Activated CD4-positive, CD25-positive, alpha-beta regulatory T cell (primary cell): ENCODE results near the gene TMEM123.
"Not testable (repeated sequence)": the region's sequence is repeated elsewhere in the genome, so short reads cannot be mapped to it uniquely, and the experiment has no call there.

Experiments
- DNase-seq, 4 experiments: peaks; one replicate each; lab custom pipeline; 2025; lab: John Stamatoyannopoulos, UW

Gene TMEM123

DNA sequence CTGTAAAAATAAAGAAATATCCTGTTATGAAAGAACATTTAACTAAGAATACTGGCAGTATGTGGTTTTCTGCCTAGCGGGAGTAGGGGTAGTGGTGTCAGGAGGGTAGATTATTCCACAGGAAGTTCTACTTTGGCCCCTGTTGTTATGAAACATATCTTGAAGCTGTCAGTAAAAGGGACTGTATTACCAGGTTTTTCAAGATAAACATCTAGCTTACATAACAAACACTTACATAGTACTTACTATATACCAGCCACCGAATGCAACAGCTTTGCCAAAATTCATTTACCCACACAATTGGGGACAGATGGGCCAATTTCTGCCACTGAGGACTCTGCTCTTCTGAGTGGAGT, 3.7 kb downstream of the TMEM123 start:
- no peak for DNase-seq

DNA sequence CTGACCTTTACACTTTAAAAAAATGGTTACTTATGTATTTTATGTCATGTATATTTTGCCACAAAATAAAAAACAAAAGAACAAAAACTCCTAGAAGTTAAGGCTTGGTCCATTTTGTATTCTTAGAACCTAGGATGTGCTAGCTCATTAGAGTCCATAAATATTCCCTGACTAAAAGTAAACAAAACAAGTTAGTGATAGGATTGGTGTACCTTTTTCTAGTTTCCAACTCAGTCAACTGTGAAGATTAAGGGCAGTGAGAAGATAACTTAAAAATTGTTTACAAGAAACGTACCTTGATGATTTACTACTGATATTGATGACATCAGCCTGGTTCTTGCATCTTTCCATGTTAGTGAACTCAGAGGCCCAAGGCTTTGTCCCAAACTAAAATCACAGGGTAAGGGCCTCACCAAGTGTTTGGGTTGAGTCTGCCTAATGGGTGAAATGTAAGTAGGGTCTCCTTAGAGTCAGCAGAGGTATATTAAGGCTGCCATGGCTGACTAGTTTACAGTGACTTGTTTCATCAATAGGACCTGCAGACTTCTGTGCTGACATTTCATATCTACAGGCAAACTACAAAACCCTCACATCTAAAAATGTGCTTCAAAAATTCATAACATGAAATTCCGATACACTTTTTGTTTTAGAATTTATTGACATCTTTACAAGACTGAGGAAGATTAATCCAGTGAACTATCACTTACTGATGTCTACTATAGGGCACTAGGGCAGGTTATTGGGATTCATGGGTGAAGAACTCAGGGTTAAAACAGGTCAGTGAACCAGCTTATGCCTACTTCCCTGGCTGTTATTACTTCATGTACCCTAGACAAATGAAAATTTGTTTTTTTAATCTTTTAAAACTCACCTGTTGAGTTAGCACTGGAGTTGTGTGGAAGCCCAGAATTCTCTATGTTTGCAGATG, 4.4 kb downstream of the TMEM123 start:
- DNase-seq: no peak

DNA sequence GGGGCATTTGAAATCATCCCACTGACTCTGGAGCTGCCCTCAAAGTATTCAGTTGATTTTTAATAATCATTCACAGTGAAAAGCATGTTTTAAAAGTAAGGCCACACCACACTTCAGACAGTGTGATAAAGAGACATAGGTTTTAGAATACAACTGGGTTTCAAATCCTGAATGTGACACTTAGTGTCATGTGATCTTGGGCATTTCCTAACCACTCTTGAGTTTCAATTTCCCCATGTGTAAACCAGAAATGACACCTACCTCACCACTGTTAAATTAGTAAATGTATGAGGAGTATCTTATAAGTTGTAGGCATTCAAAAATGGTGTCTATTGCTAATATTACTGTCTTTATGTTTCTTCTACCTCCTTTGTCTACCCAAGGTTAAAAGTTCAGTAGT, 5.4 kb downstream of the TMEM123 start:
- DNase-seq: no peak

DNA sequence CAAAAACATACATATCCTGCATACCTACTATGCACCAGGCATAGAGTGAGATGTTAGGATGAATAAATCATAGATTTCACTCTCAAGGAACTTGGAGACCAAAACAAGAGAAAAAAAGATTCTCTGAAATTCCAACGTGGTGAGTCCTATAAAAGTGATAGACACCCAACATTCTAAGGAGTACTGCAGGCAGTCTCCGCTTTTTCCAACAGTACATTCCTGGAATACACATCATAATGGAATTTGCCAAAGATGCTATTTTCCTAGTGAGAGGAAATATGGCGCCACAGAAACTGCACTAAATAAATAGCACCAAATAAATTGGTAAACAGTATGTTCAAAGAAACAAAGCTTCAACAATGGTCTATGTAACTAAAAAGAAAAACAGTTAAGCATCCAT, 6.0 kb downstream of the TMEM123 start:
- DNase-seq: no peak

DNA sequence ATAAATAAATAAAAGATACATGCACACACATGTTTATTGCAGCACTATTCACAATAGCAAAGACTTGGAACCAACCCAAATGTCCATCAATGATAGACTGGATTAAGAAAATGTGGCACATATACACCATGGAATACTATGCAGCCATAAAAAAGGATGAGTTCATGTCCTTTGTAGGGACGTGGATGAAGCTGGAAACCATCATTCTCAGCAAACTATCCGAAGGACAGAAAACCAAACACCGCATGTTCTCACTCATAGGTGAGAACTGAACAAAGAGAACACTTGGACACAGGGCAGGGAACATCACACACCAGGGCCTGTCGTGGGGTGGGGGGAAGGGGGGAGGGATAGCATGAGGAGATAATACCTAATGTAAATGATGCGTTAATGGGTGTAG, 7.9 kb downstream of the TMEM123 start:
- not testable (repeated sequence) for DNase-seq

DNA sequence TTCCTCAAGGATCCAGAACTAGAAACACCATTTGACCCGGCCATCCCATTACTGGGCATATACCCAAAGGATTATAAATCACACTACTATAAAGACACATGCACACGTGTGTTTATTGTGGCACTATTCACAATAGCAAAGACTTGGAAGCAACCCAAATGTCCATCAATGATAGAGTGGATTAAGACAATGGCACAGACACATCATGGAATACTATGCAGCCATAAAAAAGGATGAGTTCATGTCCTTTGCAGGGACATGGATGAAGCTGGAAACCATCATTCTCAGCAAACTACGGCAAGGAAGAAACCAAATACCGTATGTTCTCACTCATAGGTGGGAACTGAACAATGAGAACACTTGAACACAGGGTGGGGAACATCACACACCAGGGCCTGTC, 8.4 kb downstream of the TMEM123 start:
- not testable (repeated sequence) for DNase-seq

DNA sequence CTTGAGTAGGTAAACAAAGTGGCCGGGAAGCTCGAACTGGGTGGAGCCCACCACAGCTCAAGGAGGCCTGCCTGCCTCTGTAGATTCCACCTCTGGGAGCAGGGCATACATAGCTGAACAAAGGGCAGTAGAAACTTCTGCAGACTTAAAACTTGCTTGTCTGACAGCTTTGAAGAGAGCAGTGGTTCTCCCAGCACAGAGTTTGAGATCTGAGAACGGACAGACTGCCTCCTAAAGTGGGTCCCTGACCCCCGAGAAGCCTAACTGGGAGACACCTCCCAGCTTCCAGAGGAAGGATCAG, 13.6 kb downstream of the TMEM123 start:
- not testable (repeated sequence) for DNase-seq

DNA sequence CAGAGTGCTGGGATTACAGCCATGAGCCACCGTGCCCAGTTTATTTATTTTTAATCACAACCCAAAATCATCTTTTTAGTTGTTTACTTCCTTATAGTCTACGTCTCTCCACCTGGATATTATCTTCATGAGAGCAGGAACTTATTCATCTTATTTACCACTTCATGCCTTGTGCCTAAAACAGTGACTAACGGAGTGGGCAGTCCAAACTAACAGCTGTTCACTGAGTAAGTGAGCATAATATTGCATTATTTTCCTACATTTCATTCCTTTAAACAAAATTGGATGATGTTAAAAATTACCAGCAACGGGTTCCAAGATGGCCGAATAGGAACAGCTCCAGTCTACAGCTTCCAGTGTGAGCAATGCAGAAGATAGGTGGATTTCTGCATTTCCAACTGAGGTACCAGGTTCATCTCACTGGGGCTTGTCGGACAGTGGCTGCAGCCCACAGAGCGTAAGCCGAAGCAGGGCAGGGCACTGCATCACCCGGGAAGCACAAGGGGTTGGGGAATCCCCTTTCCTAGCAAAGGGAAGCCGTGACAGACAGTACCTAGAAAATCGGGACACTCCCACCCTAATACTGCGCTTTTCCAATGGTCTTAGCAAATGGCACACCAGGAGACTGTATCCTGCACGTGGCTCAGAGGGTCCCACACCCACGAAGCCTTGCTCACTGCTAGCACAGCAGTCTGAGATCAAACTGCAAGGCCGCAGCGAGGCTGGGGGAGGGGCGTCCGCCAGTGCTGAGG, 14.1 kb downstream of the TMEM123 start:
- DNase-seq: no peak

DNA sequence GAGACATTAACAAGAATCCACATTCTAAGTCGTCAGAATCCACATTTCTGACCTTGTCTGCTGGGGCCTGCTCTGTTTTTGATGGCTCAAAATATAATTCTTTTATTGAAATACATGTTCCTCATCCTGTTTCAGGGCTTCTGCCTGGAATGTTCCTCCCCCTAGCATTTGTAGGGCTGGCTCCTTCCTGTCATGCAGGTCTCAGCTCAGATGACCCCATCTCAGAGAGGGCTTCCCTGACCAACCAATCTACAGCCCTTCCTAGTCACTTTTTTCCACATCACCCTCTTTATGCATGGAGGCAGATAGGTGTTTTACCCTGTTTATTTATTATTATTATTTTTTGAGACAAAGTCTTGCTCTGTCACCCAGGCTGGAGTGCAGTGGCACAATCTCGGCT, 14.8 kb downstream of the TMEM123 start:
- DNase-seq: no peak

DNA sequence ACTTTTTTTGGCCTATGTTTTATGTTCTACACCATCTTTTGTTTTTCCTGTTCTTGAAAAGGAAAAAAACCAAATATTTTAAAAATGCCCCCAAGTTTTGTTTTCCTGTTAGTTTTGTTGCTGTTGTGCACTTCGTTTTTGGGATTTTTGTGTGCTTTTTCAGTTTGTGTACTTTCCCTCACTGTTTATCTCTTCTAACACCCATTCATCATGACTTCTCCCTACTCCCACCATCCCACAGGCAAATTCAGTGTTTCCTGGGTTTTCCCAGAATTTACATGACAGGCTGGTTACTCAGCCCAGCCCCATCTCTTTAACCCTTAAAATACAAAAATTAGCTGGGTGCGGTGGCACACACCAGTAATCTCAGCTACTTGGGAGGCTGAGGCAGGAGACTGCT, 15.6 kb downstream of the TMEM123 start:
- DNase-seq: no peak

DNA sequence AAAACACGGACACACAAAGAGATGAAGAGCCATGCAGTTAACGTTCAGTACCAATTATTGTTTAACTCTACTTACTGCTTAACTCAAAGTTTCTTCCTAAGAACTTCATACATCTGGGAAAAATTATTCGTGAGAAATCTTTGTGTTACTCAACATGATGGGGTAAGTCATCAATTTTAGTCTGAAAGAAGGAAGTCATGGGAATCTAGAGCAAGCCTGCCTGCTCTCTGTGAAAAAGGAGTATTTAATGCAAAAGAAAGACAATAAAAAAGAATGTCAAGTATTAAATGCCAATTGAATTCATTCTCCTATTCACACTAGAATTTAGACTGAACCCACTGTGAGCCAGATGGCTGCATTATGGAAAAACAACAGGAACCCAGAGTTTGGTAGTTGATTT, 16.0 kb downstream of the TMEM123 start:
- no peak for DNase-seq

DNA sequence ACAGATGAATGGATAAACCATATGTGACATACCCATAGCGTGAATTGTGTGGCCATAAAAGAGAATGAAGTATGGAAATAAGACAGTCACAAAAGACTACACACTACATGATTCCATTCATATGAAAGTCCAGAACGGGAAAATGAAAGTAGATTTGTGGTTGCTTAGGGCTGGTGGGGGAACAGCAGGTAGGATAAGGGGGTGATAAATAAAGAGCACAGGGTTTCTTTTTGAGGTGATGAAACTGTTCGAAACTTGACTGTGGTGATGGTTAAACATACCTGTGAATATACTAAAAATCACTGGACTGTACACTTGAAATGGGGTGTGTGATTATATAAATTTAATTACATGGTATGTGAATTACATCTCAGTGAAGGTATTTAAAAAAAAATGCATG, 16.9 kb downstream of the TMEM123 start:
- no peak for DNase-seq

DNA sequence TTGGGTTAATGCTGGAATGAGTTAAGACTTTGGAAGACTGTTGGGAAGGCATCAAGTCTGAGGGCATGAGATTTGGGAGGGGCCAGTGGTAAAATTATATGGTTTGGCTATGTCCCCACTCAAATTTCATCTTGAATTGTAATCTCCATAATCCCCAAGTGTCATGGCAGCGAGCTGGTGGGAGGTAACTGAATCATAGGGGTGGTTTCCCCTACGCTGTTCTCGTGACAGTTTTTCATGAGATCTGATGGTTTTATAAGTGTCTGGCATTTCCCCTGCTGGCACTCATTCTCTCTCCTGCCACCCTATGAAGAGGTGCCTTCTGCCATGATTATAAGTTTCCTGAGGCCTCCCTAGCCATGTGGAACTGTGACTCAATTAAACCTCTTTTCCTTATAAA, 19.0 kb downstream of the TMEM123 start:
- not testable (repeated sequence) for DNase-seq

DNA sequence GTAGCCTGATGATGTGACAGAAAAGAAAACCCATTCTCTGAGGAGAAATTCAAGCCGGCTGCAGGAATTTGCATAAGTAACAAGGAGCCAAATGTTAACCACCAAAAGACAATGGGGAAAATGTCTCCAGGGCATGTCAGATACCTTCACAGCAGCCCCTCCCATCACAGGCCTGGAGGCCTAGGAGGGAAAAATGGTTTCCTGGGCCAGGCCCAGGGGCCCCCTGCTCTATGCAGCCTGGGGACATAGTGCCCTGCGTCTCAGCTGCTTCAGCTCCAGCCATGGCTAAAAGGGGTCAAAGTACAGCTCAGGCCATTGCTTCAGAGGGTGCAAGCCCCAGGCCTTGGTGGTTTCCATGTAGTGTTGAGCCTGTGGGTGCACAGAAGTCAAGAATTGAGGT, 20.0 kb downstream of the TMEM123 start:
- not testable (repeated sequence) for DNase-seq

DNA sequence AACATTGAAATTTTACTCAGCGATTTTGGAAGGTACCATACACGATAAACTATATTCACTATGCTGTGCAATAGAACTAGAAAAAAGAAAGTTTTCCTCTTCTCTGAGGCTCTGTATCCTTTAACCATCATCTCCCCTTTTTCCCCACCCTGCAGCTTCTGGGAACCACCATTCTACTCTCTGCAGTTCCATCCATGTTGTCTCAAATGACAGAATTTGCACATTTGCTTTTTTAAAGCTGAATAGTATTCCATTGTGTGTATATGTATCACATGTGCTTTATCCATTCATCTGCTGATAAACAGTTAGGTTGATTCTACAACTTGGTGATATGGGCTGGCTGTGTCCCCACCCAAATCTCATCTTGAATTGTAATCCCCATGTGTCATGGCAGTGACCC, 21.2 kb downstream of the TMEM123 start:
- DNase-seq: no peak

DNA sequence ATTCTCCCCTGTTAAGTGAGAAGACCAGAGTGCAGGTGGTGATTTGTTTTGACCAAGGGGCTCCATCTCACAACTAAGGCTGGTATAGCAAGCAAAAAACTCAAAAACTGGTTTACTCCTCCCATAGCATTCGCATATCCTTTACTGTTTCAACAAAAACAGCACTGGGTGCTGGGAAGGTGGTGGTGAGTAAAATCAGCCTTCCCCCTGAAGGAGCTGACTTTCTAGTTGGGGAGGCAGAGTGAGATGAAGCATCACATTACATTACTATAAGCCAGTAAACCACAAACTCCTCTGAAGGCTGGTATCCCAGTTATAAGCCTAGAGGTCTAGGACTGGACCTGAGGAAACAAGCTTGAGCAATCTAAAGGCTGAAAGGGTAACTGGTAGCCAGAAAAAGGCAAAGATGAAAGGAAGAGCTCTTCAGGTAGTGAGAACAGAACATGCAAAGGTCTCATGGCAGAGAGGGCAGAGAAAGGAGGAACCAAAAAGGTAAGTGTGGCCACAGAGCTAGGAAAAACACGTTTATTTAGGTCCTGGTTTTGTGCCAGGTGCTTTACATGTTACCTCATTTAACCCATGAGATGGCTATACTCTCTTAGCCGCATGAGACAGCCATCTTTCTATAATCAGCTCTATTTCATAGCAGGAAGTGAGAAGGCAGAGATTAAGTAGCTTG, 22.3 kb downstream of the TMEM123 start:
- DNase-seq: no peak

DNA sequence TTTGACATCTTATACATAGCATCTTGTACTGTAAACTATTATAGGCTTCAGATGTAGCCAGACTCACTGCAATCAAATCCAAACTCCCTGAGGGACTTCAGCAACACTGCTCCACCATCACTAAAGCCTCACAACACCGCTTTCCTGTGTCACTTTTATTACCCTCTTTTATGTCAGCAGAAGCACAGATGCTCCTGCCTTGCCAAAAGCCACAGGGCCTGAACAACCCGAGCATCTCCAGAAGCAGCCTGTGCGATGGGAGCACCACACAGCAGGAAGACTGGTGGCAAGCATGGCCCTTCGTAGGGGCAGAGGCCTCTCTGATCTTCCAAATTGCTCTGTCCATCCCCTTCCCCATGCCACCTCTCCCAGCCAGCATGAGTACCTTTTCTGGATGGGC, 22.9 kb downstream of the TMEM123 start:
- DNase-seq: no peak

DNA sequence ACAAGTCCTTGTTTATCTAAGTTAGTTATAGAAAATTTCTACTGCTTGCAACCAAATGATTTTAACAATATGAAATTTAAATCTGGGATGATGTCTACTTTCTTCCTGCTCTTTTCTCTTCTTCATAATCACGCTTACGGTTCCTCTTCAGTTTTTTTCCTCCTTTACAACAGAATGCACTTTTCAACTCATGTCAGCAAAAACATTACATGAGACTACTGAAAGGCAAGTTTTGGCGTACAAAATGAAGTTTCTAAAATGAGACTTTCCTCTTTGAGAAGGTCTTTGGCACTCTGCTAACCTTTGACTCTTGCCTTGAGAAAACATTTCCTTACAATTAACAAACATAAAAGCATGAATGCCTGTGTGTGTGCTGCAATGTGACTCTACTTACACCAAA, 23.3 kb downstream of the TMEM123 start:
- DNase-seq: no peak

DNA sequence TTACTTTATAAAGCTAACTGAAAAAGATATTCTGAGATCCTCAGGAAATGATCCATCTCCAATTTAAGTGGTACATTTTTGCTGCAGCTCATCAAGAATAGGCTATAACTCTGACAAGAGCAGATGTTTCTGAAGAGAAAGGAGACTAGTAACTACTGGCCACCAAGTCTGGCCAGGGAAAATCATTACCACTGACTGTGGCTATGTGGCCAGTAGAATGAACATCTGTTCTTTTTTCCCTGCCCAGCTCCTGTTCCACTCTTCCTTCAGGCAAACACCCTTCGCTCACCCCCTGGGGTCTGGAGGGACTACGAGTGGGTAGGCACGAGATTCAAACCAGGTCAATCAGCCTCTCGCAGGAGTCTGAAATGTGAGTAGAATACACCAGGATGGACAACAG, 23.9 kb downstream of the TMEM123 start:
- no peak for DNase-seq

DNA sequence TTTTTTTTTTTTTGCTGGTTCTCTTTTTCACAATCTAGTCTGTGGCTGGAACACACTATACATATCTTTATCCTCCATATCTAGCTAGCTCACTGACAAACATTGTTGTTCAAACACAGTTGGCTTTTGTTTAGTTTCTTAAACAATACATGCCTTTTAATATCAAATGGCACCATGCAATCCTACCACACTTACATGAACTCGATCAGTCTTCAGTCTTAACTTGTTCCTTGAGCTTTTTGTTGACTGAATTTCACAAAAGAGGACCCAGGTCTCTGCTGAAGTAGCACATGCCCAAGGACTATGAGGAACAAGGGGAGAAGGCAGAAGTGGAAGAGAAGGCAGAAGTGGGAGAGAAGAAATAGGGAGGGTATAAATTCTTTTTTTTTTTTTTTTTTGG, 25.5 kb downstream of the TMEM123 start:
- no peak for DNase-seq

DNA sequence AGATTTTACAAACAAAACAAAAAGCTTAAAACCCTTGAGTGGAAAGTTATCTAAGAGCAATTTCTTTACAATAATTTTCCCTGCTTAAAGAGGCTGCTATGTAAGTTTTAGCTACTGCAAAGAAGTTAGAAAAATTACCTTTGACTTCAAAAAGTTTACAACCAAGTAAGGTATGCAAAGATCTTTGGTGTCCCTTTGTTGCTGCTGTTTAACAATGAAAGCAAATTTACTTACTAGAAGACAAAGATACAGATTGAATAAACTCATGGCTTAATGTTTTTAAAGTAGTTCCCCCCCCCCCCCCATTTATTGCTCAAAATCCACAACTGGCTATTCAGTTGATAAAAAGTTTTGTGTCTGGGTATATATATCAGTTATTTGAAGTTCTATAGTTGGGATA, 26.0 kb downstream of the TMEM123 start:
- DNase-seq: no peak

DNA sequence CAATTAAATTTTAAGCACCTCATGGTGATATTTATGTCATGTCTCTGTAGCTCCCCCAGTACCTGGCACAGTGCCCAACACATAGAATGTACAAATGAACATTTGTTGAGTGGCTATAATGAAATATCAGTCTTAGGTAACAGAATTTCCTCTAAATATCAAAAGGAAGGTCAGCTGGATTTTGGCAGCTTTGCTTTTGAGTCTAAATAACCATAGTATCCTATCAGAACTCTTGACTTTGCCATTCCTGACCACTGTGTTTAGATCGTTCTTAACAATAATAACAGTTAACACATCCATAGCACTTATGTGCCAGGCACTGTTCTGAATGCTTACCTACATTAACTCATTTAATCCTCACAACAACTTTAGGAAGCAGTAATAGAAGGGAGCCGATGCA, 26.6 kb downstream of the TMEM123 start:
- no peak for DNase-seq

DNA sequence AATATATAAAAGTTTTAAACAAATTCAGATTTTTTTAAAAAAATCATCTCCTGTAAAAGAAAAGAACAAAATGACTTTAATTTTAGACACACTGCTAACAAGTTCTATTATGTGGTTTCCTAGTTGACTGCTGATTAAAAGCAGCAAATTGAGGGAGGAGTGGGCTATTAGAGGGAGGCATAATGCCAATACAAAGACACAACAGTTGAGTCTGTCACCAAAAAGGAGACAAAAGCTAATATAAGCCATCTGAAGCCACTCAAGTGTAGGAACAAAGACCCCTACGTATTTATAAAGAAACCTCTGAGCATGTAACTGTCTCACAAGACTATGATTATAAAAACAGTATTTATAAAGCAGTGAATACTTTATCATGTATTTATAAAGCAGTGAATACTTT, 28.6 kb downstream of the TMEM123 start:
- no peak for DNase-seq
